HEK293T (cell line): ENCODE results near the gene DUS2.
A peak's percentile ranks its signal among the peaks of the same experiment; 100 is the strongest.

Experiments used
- L3MBTL2 ChIP-seq: fragments of 450-650 bp; conservative IDR thresholded peaks from 2 replicates; pipeline ENCODE4 v1.6.1; 2016; ENCODE audit warnings: mild to moderate bottlenecking
- SP1 ChIP-seq: fragments of 450-650 bp; IDR thresholded peaks from 2 replicates; pipeline ENCODE4 v1.6.1; 2017
- SUZ12 ChIP-seq: fragments of 450-650 bp; IDR thresholded peaks from 2 replicates; pipeline ENCODE4 v1.6.1; 2016; ENCODE audit warnings: mild to moderate bottlenecking
- TF ChIP-seq, protein P1 (sequence below): fragments of 450-650 bp; IDR thresholded peaks from 2 replicates; pipeline ENCODE4 v1.6.1; 2016

- TF ChIP-seq L3MBTL2: peak; percentile 86
- TF ChIP-seq, protein P1, sequence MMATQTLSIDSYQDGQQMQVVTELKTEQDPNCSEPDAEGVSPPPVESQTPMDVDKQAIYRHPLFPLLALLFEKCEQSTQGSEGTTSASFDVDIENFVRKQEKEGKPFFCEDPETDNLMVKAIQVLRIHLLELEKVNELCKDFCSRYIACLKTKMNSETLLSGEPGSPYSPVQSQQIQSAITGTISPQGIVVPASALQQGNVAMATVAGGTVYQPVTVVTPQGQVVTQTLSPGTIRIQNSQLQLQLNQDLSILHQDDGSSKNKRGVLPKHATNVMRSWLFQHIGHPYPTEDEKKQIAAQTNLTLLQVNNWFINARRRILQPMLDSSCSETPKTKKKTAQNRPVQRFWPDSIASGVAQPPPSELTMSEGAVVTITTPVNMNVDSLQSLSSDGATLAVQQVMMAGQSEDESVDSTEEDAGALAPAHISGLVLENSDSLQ: peak; percentile 61
- no peak for TF ChIP-seq SP1
- no peak for TF ChIP-seq SUZ12
Observed at GRCh38 chr16:68084504-68085258, 61.6 kb downstream of the DUS2 start.
